GM23338 (cell line): Measurements from ENCODE around the gene DLST. TPM values are rescaled to one million over a fixed set of nuclear protein-coding genes. Genes with fewer than 3 reads are reported as not detected.

Source experiments
- ATAC-seq: fragments of 200-7000 bp; cut with Tn5 transposase; 3 replicates; pipeline ENCODE4 v1.9.1; 2020
- DNase-seq: peaks from one replicate; pipeline ENCODE4 v3.0.0-alpha.2; 2015; ENCODE audit warnings: low spot score
- H2AFZ ChIP-seq: fragments of 200-600 bp; sonication (generic); 2 replicates; pipeline ENCODE4 v1.8.0; 2016; ENCODE audit warnings: antibody characterized with exemption, mild to moderate bottlenecking, moderate library complexity
- H3F3A ChIP-seq: fragments of 200-600 bp; sonication (generic); replicated peaks from 2 replicates; pipeline ENCODE4 v1.8.0; 2017; ENCODE audit warnings: antibody characterized with exemption, mixed run types, low read depth
- H3K27ac ChIP-seq: fragments of 200-600 bp; sonication (generic); 2 replicates; pipeline ENCODE4 v1.6.1; 2016; ENCODE audit warnings: low read depth
- H3K27me3 ChIP-seq: fragments of 200-600 bp; sonication (generic); 2 replicates; pipeline ENCODE4 v1.8.0; 2016; ENCODE audit warnings: mild to moderate bottlenecking, mixed run types, moderate library complexity; ENCODE audit not compliant: insufficient read depth
- H3K36me3 ChIP-seq: fragments of 200-600 bp; sonication (generic); 2 replicates; pipeline ENCODE4 v1.8.0; 2016; ENCODE audit warnings: mild to moderate bottlenecking; ENCODE audit not compliant: insufficient read depth
- H3K4me1 ChIP-seq: fragments of 200-600 bp; sonication (generic); 2 replicates; pipeline ENCODE4 v1.8.0; 2016; ENCODE audit warnings: mild to moderate bottlenecking, moderate library complexity; ENCODE audit not compliant: insufficient read depth
- H3K4me2 ChIP-seq: fragments of 200-600 bp; sonication (generic); 2 replicates; pipeline ENCODE4 v1.7.1; 2017; ENCODE audit warnings: mixed run types
- H3K4me3 ChIP-seq: fragments of 200-600 bp; sonication (generic); 2 replicates; pipeline ENCODE4 v1.6.1; 2016; ENCODE audit warnings: mixed run types
- H3K79me2 ChIP-seq: fragments of 200-600 bp; sonication (generic); replicated peaks from 2 replicates; pipeline ENCODE4 v1.8.0; 2017; ENCODE audit warnings: mild to moderate bottlenecking; ENCODE audit not compliant: insufficient read depth
- H3K9me2 ChIP-seq: fragments of 200-600 bp; sonication (generic); 2 replicates; pipeline ENCODE4 v1.8.0; 2017; ENCODE audit not compliant: insufficient read depth
- H4K20me1 ChIP-seq: fragments of 200-600 bp; sonication (generic); replicated peaks from 2 replicates; pipeline ENCODE4 v1.8.0; 2017; ENCODE audit warnings: mild to moderate bottlenecking; ENCODE audit not compliant: insufficient read depth
- H3K27ac Mint-ChIP-seq: 2 replicates; pipeline ENCODE4 v1.8.0; 2020; ENCODE audit warnings: inconsistent platforms, mild to moderate bottlenecking, moderate library complexity, mixed read lengths
- H3K27me3 Mint-ChIP-seq: 3 replicates; pipeline ENCODE4 v1.8.0; 2022; ENCODE audit warnings: low read depth, mild to moderate bottlenecking, moderate library complexity, mixed read lengths, inconsistent platforms; ENCODE audit not compliant: insufficient read depth, poor library complexity
- H3K36me3 Mint-ChIP-seq: 3 replicates; pipeline ENCODE4 v1.8.0; 2021; ENCODE audit warnings: low read depth, mild to moderate bottlenecking, inconsistent platforms, moderate library complexity, mixed read lengths
- H3K4me1 Mint-ChIP-seq: 3 replicates; pipeline ENCODE4 v1.8.0; 2020; ENCODE audit warnings: mild to moderate bottlenecking, inconsistent platforms, mixed read lengths
- H3K4me3 Mint-ChIP-seq: 3 replicates; pipeline ENCODE4 v1.8.0; 2021; ENCODE audit warnings: moderate library complexity, mild to moderate bottlenecking, inconsistent platforms, mixed read lengths
- H3K9me3 Mint-ChIP-seq: 3 replicates; pipeline ENCODE4 v1.8.0; 2020; ENCODE audit warnings: moderate library complexity, mild to moderate bottlenecking, inconsistent platforms, mixed read lengths
- CREB1 ChIP-seq: fragments of 250-450 bp; sonication (Bioruptor Pico); IDR thresholded peaks from 2 replicates; pipeline ENCODE4 v1.5.0; 2020; ENCODE audit warnings: low read depth, mild to moderate bottlenecking, moderate library complexity
- CTCF ChIP-seq, 2 experiments: fragments of 200-600 bp in 1 of 2; sonication (generic) in 1 of 2; conservative IDR thresholded peaks; 2 replicates each; pipeline versions ENCODE4 v1.5.1 to v1.6.1; 2016 to 2017; ENCODE audit warnings: antibody characterized with exemption in 2 of 2, low read depth in 2 of 2, mild to moderate bottlenecking in 2 of 2, moderate library complexity in 1 of 2
- EZH2 ChIP-seq: fragments of 200-600 bp; sonication (generic); IDR thresholded peaks from one replicate; pipeline ENCODE4 v1.8.0; 2017; ENCODE audit warnings: antibody characterized with exemption, mild to moderate bottlenecking, low read depth; ENCODE audit not compliant: unreplicated experiment
- EZH2phosphoT487 ChIP-seq: fragments of 200-600 bp; sonication (generic); IDR thresholded peaks from one replicate; pipeline ENCODE4 v1.8.1; 2018; ENCODE audit warnings: antibody characterized with exemption; ENCODE audit not compliant: unreplicated experiment
- JUNB ChIP-seq: IDR thresholded peaks from one replicate; pipeline ENCODE4 v1.6.1; 2016; ENCODE audit warnings: antibody characterized with exemption; ENCODE audit not compliant: unreplicated experiment
- REST ChIP-seq: IDR thresholded peaks from one replicate; pipeline ENCODE4 v1.6.1; 2018; ENCODE audit warnings: antibody characterized with exemption; ENCODE audit not compliant: unreplicated experiment
- ZNF114 ChIP-seq: fragments of 250-450 bp; sonication (Bioruptor Pico); IDR thresholded peaks from 2 replicates; pipeline ENCODE4 v1.5.0; 2020; ENCODE audit warnings: mild to moderate bottlenecking, moderate library complexity
- ZNF331 ChIP-seq: fragments of 250-450 bp; sonication (Bioruptor Pico); IDR thresholded peaks from 2 replicates; pipeline ENCODE4 v1.5.0; 2020; ENCODE audit warnings: low read depth, mild to moderate bottlenecking, moderate library complexity
- polyA plus RNA-seq: library from polyadenylated mRNA; unstranded; fragments of >200 nt; fragmentation: Nextera tagmentation; extraction: Ambion mirVana; gene quantifications from 2 replicates; pipeline ENCODE4 v1.2.1, GENCODE V29; 2016
- total RNA-seq: library from RNA; depleted of rRNA; stranded (reverse); fragments of >200 nt; shearing (Covaris generic); gene quantifications from 2 replicates; pipeline ENCODE4 v1.2.3, GENCODE V29; 2014
- TF ChIP-seq, protein P1 (sequence below): fragments of 250-450 bp; sonication (Bioruptor Pico); IDR thresholded peaks from 2 replicates; pipeline ENCODE4 v1.5.0; 2020; ENCODE audit warnings: mild to moderate bottlenecking, moderate library complexity
- TF ChIP-seq, protein P2 (sequence below): IDR thresholded peaks from 2 replicates; pipeline ENCODE4 v1.6.1; 2016; ENCODE audit warnings: antibody characterized with exemption

DLST gene
- total and polyA plus RNA-seq, 2 experiments from 2014 or later, result 11.2 to 106 TPM

- no peaks in the 10 kb centered on the region for H3K27me3 ChIP-seq
- H3K36me3 ChIP-seq, result peaks cover 87% of the 10 kb centered on the region
- H3K36me3 Mint-ChIP-seq, result peaks cover 97% of the 10 kb centered on the region
- peaks cover 48% of the 10 kb centered on the region for H4K20me1 ChIP-seq
- H3K4me1 ChIP-seq, result no peaks in the 10 kb centered on the region
- H3K4me1 Mint-ChIP-seq, result peaks cover 6% of the 10 kb centered on the region
- H3K4me2 ChIP-seq, result no peak overlapping the region
- H3K4me3 Mint-ChIP-seq, result no peak overlapping the region
- 0 out of 2 replicates have a peak, but pooled peaks cover 8% of the 10 kb centered on the region for H3F3A ChIP-seq
- DNase-seq, result no peak
- TF ChIP-seq CREB1 (CRISPR knock-in tag) (no peak), ZNF331 (CRISPR knock-in tag) (no peak), CTCF (conservative IDR thresholded peaks at IDR 0.05; ENCODE audit: low read depth in 2 of 2) (no peak), EZH2phosphoT487 (no peak)
- no peak overlapping the region for H3K27ac Mint-ChIP-seq
- no peak for ATAC-seq
- no peaks in the 10 kb centered on the region for H3K79me2 ChIP-seq
- no peak overlapping the region for H3K4me3 ChIP-seq
- H3K9me2 ChIP-seq, result no peaks in the 10 kb centered on the region
- no peaks in the 10 kb centered on the region for H3K9me3 Mint-ChIP-seq
- no peak overlapping the region for H2AFZ ChIP-seq
- no peak overlapping the region for H3K27ac ChIP-seq
- no peaks in the 10 kb centered on the region for H3K27me3 Mint-ChIP-seq
Measured at GRCh38 chr14:74898083-74898482, 16.4 kb downstream of the DLST start.

DNA sequence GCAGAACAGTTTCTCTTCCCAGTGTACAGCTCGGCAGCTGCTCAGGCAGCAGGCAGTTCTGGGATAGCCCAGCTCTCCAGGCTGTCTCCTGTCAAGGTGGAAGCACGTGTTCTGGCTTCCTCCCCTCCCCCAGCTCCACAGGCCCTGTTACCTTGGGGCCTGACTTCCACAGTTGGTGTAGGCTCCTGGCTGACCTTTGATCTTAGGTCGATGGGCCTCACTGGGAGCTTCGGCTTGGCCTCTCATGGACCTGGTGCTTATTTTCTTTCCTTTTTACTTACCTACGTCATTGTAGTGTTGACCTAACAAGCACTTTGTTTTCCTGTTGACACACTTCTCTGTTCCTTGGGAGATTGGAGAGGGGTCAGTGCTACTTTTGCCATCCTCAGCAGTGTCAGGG is 17.0 kb downstream of the DLST start:
- peaks cover 8% of the 10 kb centered on the region for H3K4me1 Mint-ChIP-seq
- ATAC-seq (no peak), DNase-seq (no peak)
- no peak overlapping the region for H3K27ac ChIP-seq
- H3K27me3 ChIP-seq, result no peaks in the 10 kb centered on the region
- H2AFZ ChIP-seq, result no peak overlapping the region
- H3K4me1 ChIP-seq, result no peaks in the 10 kb centered on the region
- peaks cover 44% of the 10 kb centered on the region for H4K20me1 ChIP-seq
- 0 out of 2 replicates have a peak, but pooled peaks cover 8% of the 10 kb centered on the region for H3F3A ChIP-seq
- no peak overlapping the region for H3K4me3 ChIP-seq
- peaks cover 82% of the 10 kb centered on the region for H3K36me3 ChIP-seq
- no peaks in the 10 kb centered on the region for H3K9me2 ChIP-seq
- H3K27ac Mint-ChIP-seq, result no peak overlapping the region
- H3K27me3 Mint-ChIP-seq, result no peaks in the 10 kb centered on the region
- peaks cover 95% of the 10 kb centered on the region for H3K36me3 Mint-ChIP-seq
- H3K4me3 Mint-ChIP-seq, result no peak overlapping the region
- no peak overlapping the region for H3K4me2 ChIP-seq
- H3K79me2 ChIP-seq, result no peaks in the 10 kb centered on the region
- no peaks in the 10 kb centered on the region for H3K9me3 Mint-ChIP-seq
- TF ChIP-seq, protein P1, sequence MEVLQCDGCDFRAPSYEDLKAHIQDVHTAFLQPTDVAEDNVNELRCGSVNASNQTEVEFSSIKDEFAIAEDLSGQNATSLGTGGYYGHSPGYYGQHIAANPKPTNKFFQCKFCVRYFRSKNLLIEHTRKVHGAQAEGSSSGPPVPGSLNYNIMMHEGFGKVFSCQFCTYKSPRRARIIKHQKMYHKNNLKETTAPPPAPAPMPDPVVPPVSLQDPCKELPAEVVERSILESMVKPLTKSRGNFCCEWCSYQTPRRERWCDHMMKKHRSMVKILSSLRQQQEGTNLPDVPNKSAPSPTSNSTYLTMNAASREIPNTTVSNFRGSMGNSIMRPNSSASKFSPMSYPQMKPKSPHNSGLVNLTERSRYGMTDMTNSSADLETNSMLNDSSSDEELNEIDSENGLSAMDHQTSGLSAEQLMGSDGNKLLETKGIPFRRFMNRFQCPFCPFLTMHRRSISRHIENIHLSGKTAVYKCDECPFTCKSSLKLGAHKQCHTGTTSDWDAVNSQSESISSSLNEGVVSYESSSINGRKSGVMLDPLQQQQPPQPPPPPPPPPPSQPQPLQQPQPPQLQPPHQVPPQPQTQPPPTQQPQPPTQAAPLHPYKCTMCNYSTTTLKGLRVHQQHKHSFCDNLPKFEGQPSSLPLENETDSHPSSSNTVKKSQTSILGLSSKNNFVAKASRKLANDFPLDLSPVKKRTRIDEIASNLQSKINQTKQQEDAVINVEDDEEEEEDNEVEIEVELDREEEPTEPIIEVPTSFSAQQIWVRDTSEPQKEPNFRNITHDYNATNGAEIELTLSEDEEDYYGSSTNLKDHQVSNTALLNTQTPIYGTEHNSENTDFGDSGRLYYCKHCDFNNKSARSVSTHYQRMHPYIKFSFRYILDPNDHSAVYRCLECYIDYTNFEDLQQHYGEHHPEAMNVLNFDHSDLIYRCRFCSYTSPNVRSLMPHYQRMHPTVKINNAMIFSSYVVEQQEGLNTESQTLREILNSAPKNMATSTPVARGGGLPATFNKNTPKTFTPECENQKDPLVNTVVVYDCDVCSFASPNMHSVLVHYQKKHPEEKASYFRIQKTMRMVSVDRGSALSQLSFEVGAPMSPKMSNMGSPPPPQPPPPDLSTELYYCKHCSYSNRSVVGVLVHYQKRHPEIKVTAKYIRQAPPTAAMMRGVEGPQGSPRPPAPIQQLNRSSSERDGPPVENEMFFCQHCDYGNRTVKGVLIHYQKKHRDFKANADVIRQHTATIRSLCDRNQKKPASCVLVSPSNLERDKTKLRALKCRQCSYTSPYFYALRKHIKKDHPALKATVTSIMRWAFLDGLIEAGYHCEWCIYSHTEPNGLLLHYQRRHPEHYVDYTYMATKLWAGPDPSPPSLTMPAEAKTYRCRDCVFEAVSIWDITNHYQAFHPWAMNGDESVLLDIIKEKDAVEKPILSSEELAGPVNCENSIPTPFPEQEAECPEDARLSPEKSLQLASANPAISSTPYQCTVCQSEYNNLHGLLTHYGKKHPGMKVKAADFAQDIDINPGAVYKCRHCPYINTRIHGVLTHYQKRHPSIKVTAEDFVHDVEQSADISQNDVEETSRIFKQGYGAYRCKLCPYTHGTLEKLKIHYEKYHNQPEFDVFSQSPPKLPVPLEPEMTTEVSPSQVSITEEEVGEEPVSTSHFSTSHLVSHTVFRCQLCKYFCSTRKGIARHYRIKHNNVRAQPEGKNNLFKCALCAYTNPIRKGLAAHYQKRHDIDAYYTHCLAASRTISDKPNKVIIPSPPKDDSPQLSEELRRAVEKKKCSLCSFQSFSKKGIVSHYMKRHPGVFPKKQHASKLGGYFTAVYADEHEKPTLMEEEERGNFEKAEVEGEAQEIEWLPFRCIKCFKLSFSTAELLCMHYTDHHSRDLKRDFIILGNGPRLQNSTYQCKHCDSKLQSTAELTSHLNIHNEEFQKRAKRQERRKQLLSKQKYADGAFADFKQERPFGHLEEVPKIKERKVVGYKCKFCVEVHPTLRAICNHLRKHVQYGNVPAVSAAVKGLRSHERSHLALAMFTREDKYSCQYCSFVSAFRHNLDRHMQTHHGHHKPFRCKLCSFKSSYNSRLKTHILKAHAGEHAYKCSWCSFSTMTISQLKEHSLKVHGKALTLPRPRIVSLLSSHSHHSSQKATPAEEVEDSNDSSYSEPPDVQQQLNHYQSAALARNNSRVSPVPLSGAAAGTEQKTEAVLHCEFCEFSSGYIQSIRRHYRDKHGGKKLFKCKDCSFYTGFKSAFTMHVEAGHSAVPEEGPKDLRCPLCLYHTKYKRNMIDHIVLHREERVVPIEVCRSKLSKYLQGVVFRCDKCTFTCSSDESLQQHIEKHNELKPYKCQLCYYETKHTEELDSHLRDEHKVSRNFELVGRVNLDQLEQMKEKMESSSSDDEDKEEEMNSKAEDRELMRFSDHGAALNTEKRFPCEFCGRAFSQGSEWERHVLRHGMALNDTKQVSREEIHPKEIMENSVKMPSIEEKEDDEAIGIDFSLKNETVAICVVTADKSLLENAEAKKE (CRISPR knock-in tag), result no peak
- TF ChIP-seq, protein P2, sequence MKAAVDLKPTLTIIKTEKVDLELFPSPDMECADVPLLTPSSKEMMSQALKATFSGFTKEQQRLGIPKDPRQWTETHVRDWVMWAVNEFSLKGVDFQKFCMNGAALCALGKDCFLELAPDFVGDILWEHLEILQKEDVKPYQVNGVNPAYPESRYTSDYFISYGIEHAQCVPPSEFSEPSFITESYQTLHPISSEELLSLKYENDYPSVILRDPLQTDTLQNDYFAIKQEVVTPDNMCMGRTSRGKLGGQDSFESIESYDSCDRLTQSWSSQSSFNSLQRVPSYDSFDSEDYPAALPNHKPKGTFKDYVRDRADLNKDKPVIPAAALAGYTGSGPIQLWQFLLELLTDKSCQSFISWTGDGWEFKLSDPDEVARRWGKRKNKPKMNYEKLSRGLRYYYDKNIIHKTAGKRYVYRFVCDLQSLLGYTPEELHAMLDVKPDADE, result no peak
- no peak for TF ChIP-seq REST
- no peak for TF ChIP-seq EZH2
- TF ChIP-seq JUNB, result no peak
- TF ChIP-seq ZNF114 (CRISPR knock-in tag), result no peak
